HG03103 (cell line): ENCODE results near the gene BLCAP.
A peak's percentile ranks its signal among the peaks of the same experiment; 100 is the strongest.
"Not testable (repeated sequence)": the region's sequence is repeated elsewhere in the genome, so short reads cannot be mapped to it uniquely, and the experiment has no call there.

Source experiments
- ATAC-seq: cut with Tn5 transposase; IDR thresholded peaks from one replicate; pipeline ENCODE4 v1.9.1; 2021; ENCODE audit warnings: low read depth; ENCODE audit not compliant: unreplicated experiment

The BLCAP gene

DNA sequence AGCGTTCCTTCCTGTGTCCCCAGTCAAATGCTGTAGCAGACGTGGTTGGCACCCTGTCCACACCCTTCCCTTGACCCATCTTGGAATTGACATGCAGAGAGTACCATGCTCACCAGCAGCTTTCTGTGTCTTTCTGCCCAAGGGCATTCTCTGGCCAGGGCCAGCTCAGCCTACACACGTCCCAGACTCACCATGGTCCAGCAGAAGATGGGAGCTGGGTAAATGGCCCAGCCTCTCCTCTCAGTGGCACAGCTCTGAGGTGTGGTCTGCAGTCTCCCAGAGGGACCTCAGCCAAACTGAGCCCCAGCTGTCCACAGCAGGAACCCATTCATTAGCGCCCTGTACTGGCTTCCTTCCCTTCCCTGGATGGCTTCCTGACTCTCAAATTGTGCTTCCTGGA is 31.1 kb upstream of the BLCAP start:
- no peak for ATAC-seq

DNA sequence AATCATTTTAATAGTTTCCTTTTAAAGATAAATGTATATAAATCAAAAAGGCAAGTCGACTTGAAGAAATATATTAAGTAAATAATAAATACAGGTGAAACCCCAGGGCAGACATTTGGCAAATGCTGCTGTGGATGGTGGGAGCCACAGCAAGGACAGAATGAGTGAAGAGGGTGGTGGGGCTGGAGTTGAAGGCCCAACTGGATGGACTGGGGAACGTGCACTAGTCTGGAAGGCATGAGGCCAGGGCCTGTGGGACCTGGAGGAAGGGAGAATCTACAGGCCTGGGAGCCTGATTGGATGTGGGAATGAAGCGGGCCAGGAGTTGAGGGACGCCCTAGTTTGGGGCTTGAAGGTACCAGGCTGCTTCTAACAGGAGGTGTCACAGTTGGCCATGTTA is 30.6 kb upstream of the BLCAP start:
- no peak for ATAC-seq

DNA sequence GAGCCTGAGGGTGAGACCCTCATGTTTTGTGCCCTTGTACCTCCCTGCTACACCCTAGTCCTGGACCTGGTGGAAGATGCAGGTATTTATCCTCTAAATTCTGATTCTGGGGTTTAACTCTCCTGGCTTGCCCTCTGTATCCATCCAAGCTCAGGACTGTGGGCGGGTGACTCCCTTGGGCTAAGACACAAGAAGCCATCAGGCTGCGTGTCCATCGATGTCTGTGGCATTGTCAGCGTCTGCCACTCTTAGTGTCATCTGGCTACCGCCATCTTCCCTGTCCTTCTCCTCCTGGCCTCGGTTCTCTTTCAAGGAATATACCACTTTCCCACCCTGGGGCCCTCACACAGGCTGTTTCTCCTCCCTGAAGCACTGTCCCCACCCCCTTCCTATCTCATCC is 28.9 kb upstream of the BLCAP start:
- no peak for ATAC-seq

DNA sequence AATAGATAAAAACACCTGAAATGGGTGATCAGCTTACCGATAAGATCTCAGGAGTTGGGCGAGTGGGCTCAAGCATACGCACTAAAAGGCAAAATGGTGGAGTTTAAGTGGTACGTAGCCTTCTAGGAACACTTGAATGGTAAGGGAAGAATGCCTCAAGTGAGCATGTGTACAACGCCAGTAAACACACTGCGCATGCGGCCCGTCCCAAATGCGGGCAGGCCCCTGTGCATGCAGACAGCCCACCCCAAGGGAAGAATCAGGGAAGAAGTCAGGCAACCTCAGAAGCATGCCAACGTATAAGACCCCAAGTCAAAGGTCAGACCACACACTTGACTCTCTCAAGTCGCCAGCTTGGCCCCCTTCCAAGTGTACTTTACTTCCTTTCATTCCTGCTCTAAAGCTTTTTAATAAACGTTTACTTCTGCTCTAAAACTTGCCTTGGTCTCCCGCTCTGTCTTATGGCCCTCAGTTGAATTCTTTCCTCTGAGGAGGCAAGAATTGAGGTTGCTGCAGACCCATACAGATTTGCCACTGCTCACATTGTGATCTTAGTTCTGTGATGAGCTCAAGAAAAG is 27.1 kb upstream of the BLCAP start:
- not testable (repeated sequence) for ATAC-seq

DNA sequence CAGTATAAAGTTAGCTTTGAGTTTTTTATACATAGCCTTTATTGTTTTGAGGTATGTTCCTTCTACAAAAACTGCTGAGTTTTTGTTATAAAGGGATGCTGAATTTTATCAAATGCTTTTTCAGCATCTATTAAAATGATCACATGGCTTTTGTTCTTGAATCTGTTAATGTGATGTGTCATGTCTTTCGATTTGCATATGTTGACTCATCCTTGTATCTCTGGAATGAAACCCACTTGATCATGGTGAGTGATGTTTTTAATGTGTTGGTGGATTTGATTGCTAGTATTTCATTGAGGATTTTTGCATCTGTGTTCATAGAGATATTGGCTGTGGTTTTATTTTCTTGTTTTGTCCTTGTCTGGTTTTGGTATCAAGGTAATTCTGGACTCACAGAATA is 24.7 kb upstream of the BLCAP start:
- ATAC-seq = no peak

DNA sequence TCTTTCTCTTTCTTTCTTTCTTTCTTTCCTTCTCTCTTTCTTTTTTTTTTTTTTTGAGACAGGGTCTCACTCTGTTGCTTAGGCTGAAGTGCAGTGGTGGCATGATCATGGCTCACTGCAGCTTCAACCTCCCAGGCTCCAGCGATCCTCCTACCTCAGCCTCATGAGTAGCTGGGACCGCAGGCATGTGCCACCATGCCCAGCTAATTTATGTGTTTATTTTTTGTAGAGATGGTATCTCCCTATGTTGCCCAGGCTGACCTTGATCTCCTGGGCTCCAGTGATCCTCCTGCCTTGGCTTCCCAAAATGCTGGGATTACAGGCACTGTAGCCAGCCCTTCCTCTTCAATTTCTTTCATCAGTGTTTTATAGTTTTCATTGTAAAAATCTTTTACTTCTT is 24.0 kb upstream of the BLCAP start:
- not testable (repeated sequence) for ATAC-seq

DNA sequence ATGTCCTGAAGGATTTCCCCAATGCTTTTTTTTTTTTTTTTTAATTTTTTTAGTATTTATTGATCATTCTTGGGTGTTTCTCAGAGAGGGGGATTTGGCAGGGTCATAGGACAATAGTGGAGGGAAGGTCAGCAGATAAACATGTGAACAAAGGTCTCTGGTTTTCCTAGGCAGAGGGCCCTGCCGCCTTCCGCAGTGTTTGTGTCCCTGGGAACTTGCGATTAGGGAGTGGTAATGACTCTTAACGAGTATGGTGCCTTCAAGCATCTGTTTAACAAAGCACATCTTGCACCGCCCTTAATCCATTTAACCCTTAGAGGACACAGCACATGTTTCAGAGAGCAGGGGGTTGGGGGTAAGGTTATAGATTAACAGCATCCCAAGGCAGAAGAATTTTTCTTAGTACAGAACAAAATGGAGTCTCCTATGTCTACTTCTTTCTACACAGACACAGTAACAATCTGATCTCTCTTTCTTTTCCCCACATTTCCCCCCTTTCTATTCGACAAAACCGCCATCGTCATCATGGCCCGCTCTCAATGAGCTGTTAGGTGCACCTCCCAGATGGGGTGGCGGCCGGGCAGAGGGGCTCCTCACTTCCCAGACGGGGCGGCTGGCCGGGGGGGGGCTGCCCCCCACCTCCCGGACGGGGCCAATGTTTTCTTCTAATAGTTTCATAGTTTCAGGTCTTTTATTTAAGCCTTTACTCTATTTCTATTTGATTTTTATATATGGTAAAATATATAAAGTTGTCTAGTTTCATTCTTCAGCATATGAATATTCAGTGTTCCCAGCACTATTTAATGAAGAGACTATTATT is 22.6 kb upstream of the BLCAP start:
- not testable (repeated sequence) for ATAC-seq

DNA sequence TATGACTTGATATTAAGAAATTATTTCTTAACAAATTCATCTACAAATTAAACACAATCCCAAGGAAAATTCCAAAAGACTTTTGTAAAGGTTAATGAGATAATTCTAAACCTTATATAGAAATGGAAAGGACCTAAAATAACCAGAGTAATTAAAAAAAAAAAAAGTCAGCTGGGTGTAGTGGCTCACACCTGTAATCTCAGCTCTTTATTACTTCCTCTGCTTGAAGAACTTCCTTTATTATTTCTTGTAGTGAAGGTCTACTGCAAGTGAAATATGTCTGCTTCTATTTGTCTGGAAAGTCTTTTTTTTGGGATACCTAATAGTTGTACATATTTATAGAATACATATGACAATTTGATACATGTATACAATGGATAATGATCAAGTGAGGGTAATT is 20.2 kb upstream of the BLCAP start:
- ATAC-seq = no peak

DNA sequence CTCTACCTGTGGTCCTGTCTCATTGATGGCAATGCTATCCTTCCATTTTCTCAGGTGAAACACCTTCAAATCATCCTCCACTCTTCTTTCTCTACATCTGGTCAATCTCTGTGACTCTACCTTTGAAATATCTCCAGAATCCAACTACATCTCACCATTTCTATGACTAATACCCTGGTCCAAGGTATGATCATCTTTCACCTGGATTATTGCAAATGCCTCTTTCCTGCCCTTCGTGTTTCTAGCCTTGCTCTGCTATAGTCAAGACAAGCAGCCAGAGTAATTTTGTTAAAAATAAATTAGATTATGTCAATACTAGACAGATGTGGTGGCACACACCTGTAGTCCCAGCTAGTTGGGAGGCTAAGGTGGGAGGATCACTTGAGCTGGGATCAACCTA is 17.8 kb upstream of the BLCAP start:
- ATAC-seq = no peak

DNA sequence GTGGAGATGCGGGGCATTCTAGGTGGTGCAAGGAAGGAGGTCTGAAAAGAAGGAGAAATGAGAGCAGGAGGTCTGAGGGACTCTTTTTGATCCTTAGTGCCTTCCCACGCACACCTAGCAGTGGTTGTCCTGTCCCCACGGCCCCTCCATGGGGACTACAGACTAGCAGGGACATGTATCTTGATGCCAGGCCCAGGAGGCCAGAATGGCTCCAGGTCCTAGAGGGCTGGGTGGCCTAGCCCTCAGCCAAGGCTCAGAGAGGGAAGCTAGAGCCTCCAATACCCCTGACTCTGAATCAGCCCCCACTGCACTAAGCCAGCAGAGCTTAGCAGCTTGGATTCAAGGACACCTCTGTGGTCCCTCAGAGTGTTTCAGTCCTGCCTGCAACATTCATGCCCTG is 16.7 kb upstream of the BLCAP start:
- ATAC-seq = no peak

DNA sequence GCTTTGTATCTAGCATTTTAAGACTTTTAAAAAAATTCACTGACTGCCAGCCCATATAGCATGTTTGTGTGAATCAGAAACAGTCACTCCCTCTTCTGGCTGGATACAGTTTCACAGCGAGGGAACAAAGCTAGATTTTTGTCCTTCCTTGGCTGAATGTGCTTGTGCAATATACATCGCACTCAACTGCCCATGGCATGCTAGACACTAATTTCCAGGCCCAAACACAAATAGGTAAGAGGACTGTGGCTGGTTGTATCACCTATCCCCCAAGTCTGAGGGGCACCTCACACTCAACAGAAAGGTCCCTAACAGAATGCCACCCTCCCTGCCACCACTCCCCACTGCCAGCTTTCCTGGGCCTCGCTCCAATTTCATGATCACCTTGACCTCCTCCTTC is 16.2 kb upstream of the BLCAP start:
- no peak for ATAC-seq

DNA sequence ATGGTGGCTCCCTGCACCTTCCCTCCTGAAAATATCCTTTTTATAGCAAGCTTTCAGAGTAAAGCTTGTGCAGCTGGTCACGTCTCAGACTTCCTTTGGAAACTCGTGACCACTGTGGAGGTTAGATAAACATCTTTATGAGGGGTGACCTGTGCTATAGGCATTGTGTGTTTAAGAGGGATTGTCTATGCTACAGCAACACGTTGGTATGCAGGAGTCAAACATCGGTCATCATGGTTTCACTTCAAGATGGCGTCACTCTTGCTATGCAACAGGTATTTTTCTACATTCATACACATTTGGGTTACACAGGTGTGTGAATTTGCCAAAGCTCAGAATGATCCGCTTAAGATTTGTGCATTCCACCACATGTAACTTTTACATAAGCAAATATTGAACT is 14.6 kb upstream of the BLCAP start:
- no peak for ATAC-seq

DNA sequence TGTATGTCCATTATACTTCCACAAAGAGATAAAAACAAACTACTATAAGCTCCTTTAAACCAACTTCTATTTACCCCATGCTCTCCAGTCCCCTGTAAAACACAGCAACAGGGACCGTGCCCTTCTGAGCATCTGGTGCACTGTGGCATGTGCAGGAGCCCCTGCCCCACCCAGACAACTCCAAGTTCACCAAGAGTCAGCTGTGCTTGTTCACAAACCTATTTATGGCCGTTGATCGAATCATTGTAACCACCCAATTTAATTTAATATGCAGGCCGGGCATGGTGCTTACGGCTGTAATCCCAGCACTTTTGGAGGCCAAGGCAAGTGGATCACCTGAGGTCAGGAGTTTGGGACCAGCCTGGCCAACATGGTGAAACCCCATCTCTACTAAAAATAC is 13.7 kb upstream of the BLCAP start:
- ATAC-seq = no peak

DNA sequence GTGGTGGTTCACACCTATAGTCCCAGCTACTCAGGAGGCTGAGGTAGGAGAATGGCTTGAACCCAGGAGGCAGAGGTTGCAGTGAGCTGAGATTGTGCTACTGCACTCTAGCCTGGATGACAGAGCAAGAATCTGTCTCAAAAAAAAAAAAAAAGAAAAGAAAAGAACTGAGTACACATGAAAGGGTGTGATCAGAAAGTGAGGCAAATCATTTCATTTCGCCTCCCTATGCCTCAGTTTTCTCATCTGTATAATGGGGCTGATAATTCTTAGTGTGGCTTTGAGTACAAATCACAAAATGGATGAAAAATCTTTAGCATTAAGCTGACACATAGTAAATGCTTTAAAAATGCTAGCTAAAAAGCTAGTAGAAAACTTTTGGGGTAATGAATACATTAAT is 13.2 kb upstream of the BLCAP start:
- not testable (repeated sequence) for ATAC-seq

DNA sequence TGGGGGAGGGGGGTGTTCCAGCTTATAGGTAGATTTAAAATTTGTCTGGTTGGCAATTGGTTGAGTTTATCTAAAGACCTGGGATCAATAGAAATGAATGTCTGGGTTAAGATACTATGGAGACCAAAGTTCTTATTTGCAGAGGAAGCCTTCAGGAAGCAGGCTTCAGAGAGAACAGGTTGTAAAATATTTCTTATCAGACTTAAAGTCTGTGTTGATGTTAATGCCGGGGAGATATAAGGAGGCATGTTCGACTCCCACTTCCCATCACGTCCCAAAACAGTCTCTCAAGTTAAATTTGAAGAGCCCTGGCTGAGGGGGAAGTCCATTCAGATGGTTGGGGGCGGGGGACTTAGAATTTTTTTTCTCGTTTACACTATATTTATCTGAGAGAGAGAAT is 12.3 kb upstream of the BLCAP start:
- no peak for ATAC-seq

DNA sequence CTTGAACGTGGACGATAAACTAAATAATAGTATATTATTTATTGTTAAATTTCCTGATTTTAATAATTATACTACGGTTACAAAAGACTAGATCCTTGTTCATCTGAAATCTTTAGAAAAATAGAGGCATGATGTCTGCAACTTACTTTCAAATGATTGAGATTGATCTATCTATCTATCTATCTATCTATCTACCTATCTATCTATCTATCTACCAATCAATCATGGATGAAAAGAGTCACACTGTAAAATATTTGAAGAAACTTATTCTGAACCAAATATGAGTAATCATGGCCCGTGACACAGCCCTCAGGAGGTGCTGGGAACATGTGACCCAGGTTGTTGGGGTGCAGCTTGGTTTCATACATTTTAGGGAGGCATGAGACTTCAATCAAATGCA is 11.7 kb upstream of the BLCAP start:
- ATAC-seq = no peak

DNA sequence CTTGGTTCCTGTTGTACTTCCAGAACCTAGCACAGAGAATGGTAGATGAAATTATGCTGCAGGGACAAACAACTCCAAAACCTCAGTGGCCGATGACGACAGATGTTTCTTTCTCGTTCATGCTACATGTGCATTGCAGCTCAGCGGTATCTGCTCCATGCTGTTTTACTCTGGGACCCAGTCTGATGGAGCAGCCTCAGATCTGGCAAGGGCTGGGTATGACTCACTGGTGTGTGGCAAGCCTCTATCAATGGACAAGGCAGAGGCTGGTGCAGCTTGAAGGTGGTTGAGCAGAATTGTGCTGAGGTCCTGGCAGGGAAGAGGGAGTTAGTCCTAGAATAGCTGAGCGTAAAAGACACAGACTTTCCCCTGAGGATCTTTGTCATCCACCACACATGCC is 10.3 kb upstream of the BLCAP start:
- no peak for ATAC-seq

DNA sequence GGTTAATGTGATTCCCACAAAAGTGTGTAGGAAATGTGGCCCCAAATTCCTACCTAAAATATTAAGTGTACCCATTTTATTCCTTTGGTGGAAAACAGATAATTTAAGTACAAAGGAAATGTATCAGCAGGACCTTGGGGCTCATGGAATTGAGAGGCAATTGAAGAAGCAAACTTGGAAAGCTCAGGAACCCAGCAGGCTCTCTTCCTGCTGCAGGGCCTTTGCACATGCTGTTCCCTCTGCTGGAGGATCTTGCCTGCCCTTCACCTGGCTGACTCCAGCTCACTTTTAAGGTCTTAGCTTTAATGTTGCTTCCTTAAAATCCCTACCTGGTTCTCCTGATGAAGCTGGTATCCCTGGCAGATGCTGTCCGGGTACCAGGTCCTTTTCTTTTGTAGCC is 9.8 kb upstream of the BLCAP start:
- ATAC-seq = no peak

DNA sequence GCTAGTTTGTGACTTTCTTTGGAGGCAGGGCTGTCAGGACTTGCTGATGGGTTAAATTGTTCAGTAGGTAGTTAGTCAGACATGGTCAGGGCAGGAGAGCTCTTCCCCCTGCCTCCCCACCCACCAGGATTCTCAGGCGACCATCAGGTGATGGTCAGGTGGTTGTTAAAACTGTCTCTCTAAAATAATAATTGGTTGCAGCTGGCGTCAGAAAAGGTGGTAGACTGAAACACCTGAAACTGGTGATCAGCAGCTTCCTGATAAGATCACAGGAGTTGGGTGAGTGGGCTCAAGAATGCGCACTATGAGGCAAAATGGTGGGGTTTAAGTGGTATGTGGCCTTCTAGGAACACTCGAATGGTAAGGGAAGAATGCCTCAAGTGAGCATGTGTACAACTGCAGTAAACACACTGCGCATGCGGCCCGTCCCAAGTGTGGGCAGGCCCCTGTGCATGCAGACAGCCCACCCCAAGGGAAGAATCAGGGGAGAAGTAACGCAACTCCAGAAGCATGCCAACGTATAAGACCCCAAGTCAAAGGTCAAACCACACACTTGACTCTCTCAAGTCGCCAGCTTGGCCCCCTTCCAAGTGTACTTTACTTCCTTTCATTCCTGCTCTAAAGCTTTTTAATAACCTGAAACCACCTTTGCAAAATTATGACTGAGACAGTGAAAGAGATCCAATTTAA is 7.9 kb upstream of the BLCAP start:
- ATAC-seq = no peak

DNA sequence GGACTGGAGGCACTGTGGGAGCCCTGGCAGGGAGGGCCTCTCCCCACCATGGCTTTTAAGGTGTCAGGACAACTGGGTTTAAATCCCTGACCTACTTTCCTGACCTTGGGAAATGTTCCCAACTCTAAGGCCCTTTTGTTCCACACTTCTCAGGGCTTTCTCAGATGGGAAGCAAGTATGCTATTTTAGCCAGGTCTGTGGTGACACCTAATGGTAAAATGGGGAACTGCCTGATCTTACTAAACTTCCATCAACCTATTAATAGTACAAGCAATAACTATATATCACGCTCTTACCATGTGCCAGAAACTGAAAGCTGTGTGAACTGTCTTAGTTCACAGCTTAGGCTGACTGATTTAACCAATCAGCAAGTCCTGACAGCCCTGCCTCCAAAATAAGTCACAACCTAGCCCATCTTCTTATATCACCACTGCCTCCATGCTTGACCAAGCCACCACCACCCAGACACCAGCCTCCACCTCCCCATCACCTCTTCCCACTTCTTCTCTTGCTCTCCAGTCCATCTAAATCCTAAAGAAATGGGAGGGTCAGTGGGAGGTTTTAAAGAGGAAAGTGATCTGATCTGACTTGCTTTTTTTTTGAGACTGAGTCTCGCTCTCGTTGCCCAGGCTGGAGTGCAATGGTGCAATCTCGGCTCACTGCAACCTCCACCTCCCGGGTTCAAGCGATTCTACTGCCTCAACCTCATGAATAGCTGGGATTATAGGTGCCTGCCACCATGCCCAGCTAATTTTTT is 6.9 kb upstream of the BLCAP start:
- ATAC-seq = peak; percentile 75

DNA sequence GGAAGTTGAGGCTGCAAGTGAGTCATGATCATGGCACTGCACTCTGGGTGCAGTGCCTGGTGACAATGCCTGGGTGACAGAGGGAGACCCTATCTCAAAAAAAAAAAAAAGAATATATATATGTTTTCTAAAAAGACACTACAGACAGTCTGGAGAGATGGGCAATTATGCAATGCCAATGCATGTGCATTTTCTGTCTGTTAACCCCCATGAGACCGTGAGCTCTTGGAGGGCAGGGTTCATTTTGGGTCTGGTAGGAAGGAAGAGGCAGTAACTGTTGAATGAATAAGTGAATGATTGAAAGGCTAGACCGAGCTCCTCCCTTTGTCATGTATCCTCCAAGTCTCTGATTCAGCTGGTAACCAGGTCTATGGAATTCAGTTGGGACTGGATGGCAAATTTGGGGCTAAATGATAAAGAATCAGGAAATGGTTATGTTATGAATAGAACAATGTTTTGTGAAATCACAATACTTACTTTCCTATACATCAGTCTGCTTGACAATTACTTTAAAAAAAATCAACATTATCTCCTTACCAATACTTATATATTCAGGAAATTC is 5.6 kb upstream of the BLCAP start:
- no peak for ATAC-seq
